ENCODE results near the gene NSD2.

The NSD2 gene

GRCh38 chr4:1970926-1971325 is 99.7 kb downstream of the NSD2 start:
- DNase-seq (ENCODE audit: low read depth in 2 of 2): no peak

- DNase-seq (ENCODE audit: low read depth in 2 of 2): no peak
Observed at GRCh38 chr4:1971456-1972200, 100.4 kb downstream of the NSD2 start.

- no peak for DNase-seq (ENCODE audit: low read depth in 2 of 2)
Observed at GRCh38 chr4:1972414-1972813, 101.2 kb downstream of the NSD2 start.

- no peak for DNase-seq (ENCODE audit: low read depth in 2 of 2)
Observed at GRCh38 chr4:1973218-1973617, 102.0 kb downstream of the NSD2 start.

- DNase-seq (ENCODE audit: low read depth in 2 of 2): no peak
Observed at GRCh38 chr4:1973661-1974060, 102.5 kb downstream of the NSD2 start.

- no peak for DNase-seq (ENCODE audit: low read depth in 2 of 2)
Observed at GRCh38 chr4:1974840-1975239, 103.6 kb downstream of the NSD2 start.

GRCh38 chr4:1975391-1975801 is 104.2 kb downstream of the NSD2 start:
- no peak for DNase-seq (ENCODE audit: low read depth in 2 of 2)

- no peak for DNase-seq (ENCODE audit: low read depth in 2 of 2)
Observed at GRCh38 chr4:1975880-1976279, 104.7 kb downstream of the NSD2 start.

- no peak for DNase-seq (ENCODE audit: low read depth in 2 of 2)
Observed at GRCh38 chr4:1976416-1977352, 105.5 kb downstream of the NSD2 start.

GRCh38 chr4:1978226-1978625 is 107.0 kb downstream of the NSD2 start:
- no peak for DNase-seq (ENCODE audit: low read depth in 2 of 2)

- DNase-seq (ENCODE audit: low read depth in 2 of 2): no peak
Observed at GRCh38 chr4:1978741-1979476, 107.7 kb downstream of the NSD2 start.

- DNase-seq (ENCODE audit: low read depth in 2 of 2): no peak
Observed at GRCh38 chr4:1979477-1980196, 108.4 kb downstream of the NSD2 start.

- no peak for DNase-seq (ENCODE audit: low read depth in 2 of 2)
Observed at GRCh38 chr4:1980561-1981041, 109.4 kb downstream of the NSD2 start.

- no peak for DNase-seq (ENCODE audit: low read depth in 2 of 2)
Observed at GRCh38 chr4:1981251-1982058, 110.3 kb downstream of the NSD2 start.

GRCh38 chr4:1982124-1983052 is 111.2 kb downstream of the NSD2 start:
- no peak for DNase-seq (ENCODE audit: low read depth in 2 of 2)

GRCh38 chr4:1983053-1983845 is 112.1 kb downstream of the NSD2 start:
- DNase-seq (ENCODE audit: low read depth in 2 of 2): no peak

- no peak for DNase-seq (ENCODE audit: low read depth in 2 of 2)
Observed at GRCh38 chr4:1983846-1984405, 112.7 kb downstream of the NSD2 start.
